ENCODE data around the gene PTPRQ. TPM values are rescaled to one million over a fixed set of nuclear protein-coding genes. Genes with fewer than 3 reads are reported as not detected.

The PTPRQ gene
- total RNA-seq, 1 experiment from 2014 or later: not detected

- no peak for TF ChIP-seq ARID4B (CRISPR knock-in tag; IDR thresholded peaks at IDR 0.05; ENCODE audit: borderline replicate concordance)
- no peak for TF ChIP-seq ZNF263 (CRISPR knock-in tag; IDR thresholded peaks at IDR 0.05; ENCODE audit: low read depth)
- TF ChIP-seq TP53 (CRISPR knock-in tag; IDR thresholded peaks at IDR 0.05): no peak
- no peak for TF ChIP-seq ETV6 (CRISPR knock-in tag; IDR thresholded peaks at IDR 0.05)
- TF ChIP-seq NFE2L1 (CRISPR knock-in tag; IDR thresholded peaks at IDR 0.05): no peak
- TF ChIP-seq GTF2I (CRISPR knock-in tag; conservative IDR thresholded peaks at IDR 0.05): no peak
- TF ChIP-seq SMAD4 (CRISPR knock-in tag; IDR thresholded peaks at IDR 0.05): no peak
- no peak for TF ChIP-seq ZBTB43 (CRISPR knock-in tag; IDR thresholded peaks at IDR 0.05)
- TF ChIP-seq TEAD4 (CRISPR knock-in tag; IDR thresholded peaks at IDR 0.05): no peak
- no peak for TF ChIP-seq ZNF423 (CRISPR knock-in tag; IDR thresholded peaks at IDR 0.05)
- TF ChIP-seq SMAD3 (CRISPR knock-in tag; IDR thresholded peaks at IDR 0.05; ENCODE audit: borderline replicate concordance): no peak
Measured at GRCh38 chr12:80565271-80565670, 121.2 kb downstream of the PTPRQ start (continued).

- DNase-seq (ENCODE audit: low spot score) (no peak), ATAC-seq (no peak)
- TF ChIP-seq FOXP4 (CRISPR knock-in tag; IDR thresholded peaks at IDR 0.05): no peak
- TF ChIP-seq SOX15 (CRISPR knock-in tag; IDR thresholded peaks at IDR 0.05): no peak
- TF ChIP-seq ZNF416 (CRISPR knock-in tag; IDR thresholded peaks at IDR 0.05): no peak
- TF ChIP-seq NFATC4 (CRISPR knock-in tag; IDR thresholded peaks at IDR 0.05): no peak
- no peak for TF ChIP-seq ZSCAN18 (CRISPR knock-in tag; IDR thresholded peaks at IDR 0.05)
- no peak for TF ChIP-seq ZNF138 (CRISPR knock-in tag; conservative IDR thresholded peaks at IDR 0.05)
- no peak for TF ChIP-seq CREB1 (CRISPR knock-in tag; IDR thresholded peaks at IDR 0.05)
- ChIA-PET POLR2A (no interaction called here), CTCF (no interaction called here)
- Mint-ChIP-seq H3K36me3 (peaks cover 3% of the 10 kb centered on the region; the same call in 1 of the 2 replicates), H3K4me1 (no peaks in the 10 kb centered on the region), H3K27me3 (ENCODE audit: low read depth) (no peaks in the 10 kb centered on the region), H3K4me3 (no peak overlapping the region), H3K27ac (no peak overlapping the region), H3K9me3 (peaks cover 12% of the 10 kb centered on the region)
Measured at GRCh38 chr12:80567401-80567800, 123.4 kb downstream of the PTPRQ start.
